Activated T-helper 1 cell treated with anti-CD3 and anti-CD28 coated beads, Interleukin-2, amount 50 U/mL, for 16 hours (primary cell): ENCODE data around the gene CLK3.
"Not testable (repeated sequence)": the region's sequence is repeated elsewhere in the genome, so short reads cannot be mapped to it uniquely, and the experiment has no call there.

Experiments used
- DNase-seq, 2 donors: peaks; one replicate each; pipeline ENCODE4 v3.0.0-alpha.2; 2020; ENCODE audit warnings: low read depth in 1 of 2, low spot score in 1 of 2

The CLK3 gene

GRCh38 chr15:74615508-74616365 lies at the start of gene CLK3:
Gene CLK3, plus strand, starts transcription at chr15:74615836. Its CDS starts 3,361 bp downstream, at chr15:74619197.
- peak; percentile 89 to 95 for DNase-seq

GRCh38 chr15:74568594-74568993 lies 47.0 kb upstream of the CLK3 start:
- DNase-seq: no peak

- no peak for DNase-seq
Measured at GRCh38 chr15:74569731-74570070, 45.9 kb upstream of the CLK3 start.

- DNase-seq: no peak
Measured at GRCh38 chr15:74571191-74571590, 44.4 kb upstream of the CLK3 start.

- no peak for DNase-seq
Measured at GRCh38 chr15:74573987-74574386, 41.6 kb upstream of the CLK3 start.

- DNase-seq: no peak
Measured at GRCh38 chr15:74578496-74578994, 37.1 kb upstream of the CLK3 start.

- DNase-seq: no peak
Measured at GRCh38 chr15:74579001-74579400, 36.6 kb upstream of the CLK3 start.

GRCh38 chr15:74580538-74581350 lies 34.9 kb upstream of the CLK3 start:
- DNase-seq: no peak

GRCh38 chr15:74584204-74584603 lies 31.4 kb upstream of the CLK3 start:
- no peak for DNase-seq

- DNase-seq: no peak
Measured at GRCh38 chr15:74584779-74585178, 30.9 kb upstream of the CLK3 start.

- no peak for DNase-seq
Measured at GRCh38 chr15:74585191-74585590, 30.4 kb upstream of the CLK3 start.

- DNase-seq: no peak
Measured at GRCh38 chr15:74585857-74586256, 29.8 kb upstream of the CLK3 start.

- no peak for DNase-seq
Measured at GRCh38 chr15:74589826-74590225, 25.8 kb upstream of the CLK3 start.

- DNase-seq: no peak
Measured at GRCh38 chr15:74592222-74592621, 23.4 kb upstream of the CLK3 start.

GRCh38 chr15:74593122-74593521 lies 22.5 kb upstream of the CLK3 start:
- DNase-seq: no peak

- DNase-seq: no peak
Measured at GRCh38 chr15:74594455-74594854, 21.2 kb upstream of the CLK3 start.

GRCh38 chr15:74595271-74595670 lies 20.4 kb upstream of the CLK3 start:
- no peak for DNase-seq

- not testable (repeated sequence) for DNase-seq
Measured at GRCh38 chr15:74596736-74597135, 18.9 kb upstream of the CLK3 start.

GRCh38 chr15:74597146-74597705 lies 18.4 kb upstream of the CLK3 start:
- not testable (repeated sequence) for DNase-seq

- DNase-seq: peak; percentile 69 to 75
Measured at GRCh38 chr15:74598126-74598842, 17.4 kb upstream of the CLK3 start.

- DNase-seq: no peak
Measured at GRCh38 chr15:74599156-74599555, 16.5 kb upstream of the CLK3 start.
